Measurements from ENCODE around the gene PCYOX1L. TPM values are rescaled to one million over a fixed set of nuclear protein-coding genes. Genes with fewer than 3 reads are reported as not detected.

PCYOX1L gene
- total RNA-seq, 1 experiment from 2014 or later: 15.3 TPM

- Histone ChIP-seq H3T11ph (ENCODE audit: low read length) (no peak overlapping the region), H3K4me1 (ENCODE audit: insufficient read depth, low read length) (no peaks in the 10 kb centered on the region; the same call in 1 of the 2 replicates), H3K79me1 (ENCODE audit: insufficient read depth, low read depth, low read length, poor library complexity, severe bottlenecking) (no peaks in the 10 kb centered on the region), H3K23ac (ENCODE audit: insufficient read length, low read depth, low read length) (no peak overlapping the region), H3K27ac (ENCODE audit: insufficient read length, low read depth, low read length) (no peak overlapping the region), H3K79me2 (ENCODE audit: insufficient read depth, low read length) (no peaks in the 10 kb centered on the region), H3K9ac (ENCODE audit: extremely low read depth, insufficient read length, low read length) (no peak overlapping the region), H2BK15ac (ENCODE audit: low read depth, low read length) (no peak overlapping the region), H3K4me2 (ENCODE audit: insufficient read depth, insufficient read length, low read length) (no peak overlapping the region), H2BK5ac (ENCODE audit: insufficient read length, low read length) (no peak overlapping the region), H3K4ac (ENCODE audit: low read depth, low read length) (no peak overlapping the region), H3K18ac (ENCODE audit: insufficient read length, low read depth, low read length) (no peak overlapping the region), H3K23me2 (ENCODE audit: insufficient read length, low read depth, low read length, poor library complexity, severe bottlenecking) (peaks cover 4% of the 10 kb centered on the region), H2AK5ac (ENCODE audit: insufficient read length, low read length) (no peak overlapping the region), H3K56ac (ENCODE audit: insufficient read length, low read depth, low read length) (no peak overlapping the region), H3K27me3 (ENCODE audit: insufficient read depth, low read length) (no peaks in the 10 kb centered on the region), H2BK20ac (ENCODE audit: low read depth, low read length, poor library complexity, severe bottlenecking) (no peak overlapping the region), H2AFZ (ENCODE audit: low read length) (no peak overlapping the region), H2BK12ac (ENCODE audit: insufficient read length, low read depth, low read length) (no peak overlapping the region), H4K20me1 (ENCODE audit: control insufficient read depth, insufficient read depth, insufficient read length) (no peaks in the 10 kb centered on the region), H3K14ac (ENCODE audit: insufficient read depth, low read length) (no peak overlapping the region), H4K5ac (ENCODE audit: insufficient read length, low read depth, low read length) (no peak overlapping the region), H4K91ac (ENCODE audit: insufficient read length, low read depth, low read length) (no peak overlapping the region), H3K9me3 (ENCODE audit: control insufficient read depth, low read depth, low read length) (no peaks in the 10 kb centered on the region), H2BK120ac (ENCODE audit: low read depth, low read length, poor library complexity, severe bottlenecking) (no peak overlapping the region), H4K8ac (replicated peaks; ENCODE audit: insufficient read length, low read depth, low read length) (no peak overlapping the region)
- Mint-ChIP-seq H3K4me3 (peak overlapping the region in 1 of 2 experiments; percentile 53; a peak in 2 of 5 replicates), H3K27me3 (ENCODE audit: low read depth) (peaks cover 4% of the 10 kb centered on the region; the same call in 1 of the 2 replicates), H3K9me3 (no peaks in the 10 kb centered on the region), H3K27ac (no peak overlapping the region), H3K36me3 (ENCODE audit: insufficient read depth in 1 of 3, low read depth in 3 of 3) (peaks cover 12 to 51% (median 37%) of the 10 kb centered on the region in 3 experiments; a peak in 6 of 7 replicates), H3K4me1 (peaks cover 18% of the 10 kb centered on the region in 2 experiments)
- TF ChIP-seq CTCF (conservative IDR thresholded peaks at IDR 0.05): no peak
- no peak for DNase-seq
- WGBS (ENCODE audit: extremely low coverage, insufficient read length, low lambda C conversion rate): no CpG with 5 or more reads among the region's 1 CpG
Observed at GRCh38 chr5:149355688-149356087, 2.2 kb upstream of the PCYOX1L start.

All from H9 (cell line).